ENCODE measurements around the gene TBC1D32.
"Not testable (repeated sequence)": the region's sequence is repeated elsewhere in the genome, so short reads cannot be mapped to it uniquely, and the experiment has no call there.

Gene TBC1D32

GRCh38 chr6:121222656-121223055 is 111.6 kb downstream of the TBC1D32 start:
- peak; percentile 71 for DNase-seq (ENCODE audit: low read depth)
- H3K4me3 ChIP-seq (ENCODE audit: low read length) = no peak overlapping the region
- no peak for TF ChIP-seq CTCF (IDR thresholded peaks at IDR 0.05; ENCODE audit: insufficient read depth, low read depth, low read length, missing control alignments)

- TF ChIP-seq CTCF (IDR thresholded peaks at IDR 0.05; ENCODE audit: insufficient read depth, low read depth, low read length, missing control alignments) = no peak
- H3K4me3 ChIP-seq (ENCODE audit: low read length) = no peak overlapping the region
- DNase-seq (ENCODE audit: low read depth) = peak; percentile 6
Measured at GRCh38 chr6:121216928-121217327, 117.4 kb downstream of the TBC1D32 start.

- not testable (repeated sequence) for H3K4me3 ChIP-seq (ENCODE audit: low read length); DNase-seq (ENCODE audit: low read depth)
Measured at GRCh38 chr6:121213341-121213740, 120.9 kb downstream of the TBC1D32 start.

GRCh38 chr6:121210943-121211342 is 123.3 kb downstream of the TBC1D32 start:
- DNase-seq (ENCODE audit: low read depth) = peak; percentile 18
- no peak for TF ChIP-seq CTCF (IDR thresholded peaks at IDR 0.05; ENCODE audit: insufficient read depth, low read depth, low read length, missing control alignments)
- H3K4me3 ChIP-seq (ENCODE audit: low read length) = no peak overlapping the region

GRCh38 chr6:121205569-121205968 is 128.7 kb downstream of the TBC1D32 start:
- DNase-seq (ENCODE audit: low read depth) = no peak

GRCh38 chr6:121201105-121201504 is 133.2 kb downstream of the TBC1D32 start:
- TF ChIP-seq CTCF (IDR thresholded peaks at IDR 0.05; ENCODE audit: insufficient read depth, low read depth, low read length, missing control alignments) = no peak
- peak; percentile 68 for DNase-seq (ENCODE audit: low read depth)
- no peak overlapping the region for H3K4me3 ChIP-seq (ENCODE audit: low read length)

More at GRCh38 chr6:121205569-121205968, 128.7 kb downstream of the TBC1D32 start:
- no peak for TF ChIP-seq CTCF (IDR thresholded peaks at IDR 0.05; ENCODE audit: insufficient read depth, low read depth, low read length, missing control alignments)
- no peak overlapping the region for H3K4me3 ChIP-seq (ENCODE audit: low read length)

GRCh38 chr6:121196042-121196441 is 138.2 kb downstream of the TBC1D32 start:
- DNase-seq (ENCODE audit: low read depth); H3K4me3 ChIP-seq (ENCODE audit: low read length): not testable (repeated sequence)

GRCh38 chr6:121190122-121190521 is 144.2 kb downstream of the TBC1D32 start:
- no peak for TF ChIP-seq CTCF (IDR thresholded peaks at IDR 0.05; ENCODE audit: insufficient read depth, low read depth, low read length, missing control alignments)
- no peak for DNase-seq (ENCODE audit: low read depth)
- no peak overlapping the region for H3K4me3 ChIP-seq (ENCODE audit: low read length)
